ENCODE data around the gene MAP4K1.
"Not testable (repeated sequence)": the region's sequence is repeated elsewhere in the genome, so short reads cannot be mapped to it uniquely, and the experiment has no call there.

DNA sequence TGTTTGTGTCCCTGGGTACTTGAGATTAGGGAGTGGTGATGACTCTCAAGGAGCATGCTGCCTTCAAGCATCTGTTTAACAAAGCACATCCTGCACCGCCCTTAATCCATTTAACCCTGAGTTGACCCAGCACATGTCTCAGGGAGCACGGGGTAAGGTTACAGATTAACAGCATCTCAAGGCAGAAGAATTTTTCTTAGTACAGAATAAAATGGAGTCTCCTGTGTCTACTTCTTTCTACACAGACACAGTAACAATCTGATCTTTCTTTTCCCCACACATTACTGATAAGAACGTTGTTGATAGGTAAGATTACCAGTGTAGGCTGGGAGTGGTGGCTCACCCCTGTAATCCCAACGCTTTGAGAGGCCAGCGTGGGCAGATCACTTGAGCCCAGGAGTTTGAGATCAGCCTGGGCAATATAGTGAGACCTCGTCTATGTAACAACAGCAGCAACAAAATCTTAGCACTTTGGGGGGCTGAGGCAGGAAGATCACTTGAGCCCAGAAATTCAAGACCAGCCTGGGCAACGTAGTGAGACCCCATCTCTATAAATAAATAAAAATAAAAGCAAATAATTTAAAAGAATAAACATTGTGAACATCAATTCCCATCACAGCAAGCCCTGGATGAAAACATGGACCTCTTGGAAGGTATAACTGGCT, 14.2 kb upstream of the MAP4K1 start:
- TF ChIP-seq, protein P1, sequence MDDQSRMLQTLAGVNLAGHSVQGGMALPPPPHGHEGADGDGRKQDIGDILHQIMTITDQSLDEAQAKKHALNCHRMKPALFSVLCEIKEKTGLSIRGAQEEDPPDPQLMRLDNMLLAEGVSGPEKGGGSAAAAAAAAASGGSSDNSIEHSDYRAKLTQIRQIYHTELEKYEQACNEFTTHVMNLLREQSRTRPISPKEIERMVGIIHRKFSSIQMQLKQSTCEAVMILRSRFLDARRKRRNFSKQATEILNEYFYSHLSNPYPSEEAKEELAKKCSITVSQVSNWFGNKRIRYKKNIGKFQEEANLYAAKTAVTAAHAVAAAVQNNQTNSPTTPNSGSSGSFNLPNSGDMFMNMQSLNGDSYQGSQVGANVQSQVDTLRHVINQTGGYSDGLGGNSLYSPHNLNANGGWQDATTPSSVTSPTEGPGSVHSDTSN (IDR thresholded peaks at IDR 0.05), result not testable (repeated sequence)
- not testable (repeated sequence) for TF ChIP-seq POLR2AphosphoS2 (conservative IDR thresholded peaks at IDR 0.05; ENCODE audit: low read length); GATA3 (IDR thresholded peaks at IDR 0.05; ENCODE audit: borderline replicate concordance); MAFK (IDR thresholded peaks at IDR 0.05; ENCODE audit: partially characterized antibody); RCOR1 (IDR thresholded peaks at IDR 0.05; ENCODE audit: low read depth, low read length); MAZ (IDR thresholded peaks at IDR 0.05; ENCODE audit: borderline replicate concordance, low read depth, low read length)
- TF ChIP-seq, protein P2, sequence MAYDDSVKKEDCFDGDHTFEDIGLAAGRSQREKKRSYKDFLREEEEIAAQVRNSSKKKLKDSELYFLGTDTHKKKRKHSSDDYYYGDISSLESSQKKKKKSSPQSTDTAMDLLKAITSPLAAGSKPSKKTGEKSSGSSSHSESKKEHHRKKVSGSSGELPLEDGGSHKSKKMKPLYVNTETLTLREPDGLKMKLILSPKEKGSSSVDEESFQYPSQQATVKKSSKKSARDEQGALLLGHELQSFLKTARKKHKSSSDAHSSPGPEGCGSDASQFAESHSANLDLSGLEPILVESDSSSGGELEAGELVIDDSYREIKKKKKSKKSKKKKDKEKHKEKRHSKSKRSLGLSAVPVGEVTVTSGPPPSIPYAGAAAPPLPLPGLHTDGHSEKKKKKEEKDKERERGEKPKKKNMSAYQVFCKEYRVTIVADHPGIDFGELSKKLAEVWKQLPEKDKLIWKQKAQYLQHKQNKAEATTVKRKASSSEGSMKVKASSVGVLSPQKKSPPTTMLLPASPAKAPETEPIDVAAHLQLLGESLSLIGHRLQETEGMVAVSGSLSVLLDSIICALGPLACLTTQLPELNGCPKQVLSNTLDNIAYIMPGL (CRISPR knock-in tag; IDR thresholded peaks at IDR 0.05; ENCODE audit: borderline replicate concordance), result peak; percentile 92
- TF ChIP-seq, protein P3, sequence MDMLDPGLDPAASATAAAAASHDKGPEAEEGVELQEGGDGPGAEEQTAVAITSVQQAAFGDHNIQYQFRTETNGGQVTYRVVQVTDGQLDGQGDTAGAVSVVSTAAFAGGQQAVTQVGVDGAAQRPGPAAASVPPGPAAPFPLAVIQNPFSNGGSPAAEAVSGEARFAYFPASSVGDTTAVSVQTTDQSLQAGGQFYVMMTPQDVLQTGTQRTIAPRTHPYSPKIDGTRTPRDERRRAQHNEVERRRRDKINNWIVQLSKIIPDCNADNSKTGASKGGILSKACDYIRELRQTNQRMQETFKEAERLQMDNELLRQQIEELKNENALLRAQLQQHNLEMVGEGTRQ (IDR thresholded peaks at IDR 0.05), result peak; percentile 62
- TF ChIP-seq, protein P4, sequence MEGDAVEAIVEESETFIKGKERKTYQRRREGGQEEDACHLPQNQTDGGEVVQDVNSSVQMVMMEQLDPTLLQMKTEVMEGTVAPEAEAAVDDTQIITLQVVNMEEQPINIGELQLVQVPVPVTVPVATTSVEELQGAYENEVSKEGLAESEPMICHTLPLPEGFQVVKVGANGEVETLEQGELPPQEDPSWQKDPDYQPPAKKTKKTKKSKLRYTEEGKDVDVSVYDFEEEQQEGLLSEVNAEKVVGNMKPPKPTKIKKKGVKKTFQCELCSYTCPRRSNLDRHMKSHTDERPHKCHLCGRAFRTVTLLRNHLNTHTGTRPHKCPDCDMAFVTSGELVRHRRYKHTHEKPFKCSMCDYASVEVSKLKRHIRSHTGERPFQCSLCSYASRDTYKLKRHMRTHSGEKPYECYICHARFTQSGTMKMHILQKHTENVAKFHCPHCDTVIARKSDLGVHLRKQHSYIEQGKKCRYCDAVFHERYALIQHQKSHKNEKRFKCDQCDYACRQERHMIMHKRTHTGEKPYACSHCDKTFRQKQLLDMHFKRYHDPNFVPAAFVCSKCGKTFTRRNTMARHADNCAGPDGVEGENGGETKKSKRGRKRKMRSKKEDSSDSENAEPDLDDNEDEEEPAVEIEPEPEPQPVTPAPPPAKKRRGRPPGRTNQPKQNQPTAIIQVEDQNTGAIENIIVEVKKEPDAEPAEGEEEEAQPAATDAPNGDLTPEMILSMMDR (IDR thresholded peaks at IDR 0.05), result not testable (repeated sequence)
